Purkinje cell (primary cell): ENCODE data around the gene ACBD4. TPM values are rescaled to one million over a fixed set of nuclear protein-coding genes. Genes with fewer than 3 reads are reported as not detected.

Experiments used
- polyA plus RNA-seq: library from polyadenylated mRNA; unstranded; fragments of >200 nt; fragmentation: Nextera tagmentation; gene quantifications from 2 replicates; pipeline ENCODE4 v1.2.1, GENCODE V29; 2014

Gene ACBD4, protein sequence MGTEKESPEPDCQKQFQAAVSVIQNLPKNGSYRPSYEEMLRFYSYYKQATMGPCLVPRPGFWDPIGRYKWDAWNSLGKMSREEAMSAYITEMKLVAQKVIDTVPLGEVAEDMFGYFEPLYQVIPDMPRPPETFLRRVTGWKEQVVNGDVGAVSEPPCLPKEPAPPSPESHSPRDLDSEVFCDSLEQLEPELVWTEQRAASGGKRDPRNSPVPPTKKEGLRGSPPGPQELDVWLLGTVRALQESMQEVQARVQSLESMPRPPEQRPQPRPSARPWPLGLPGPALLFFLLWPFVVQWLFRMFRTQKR
- polyA plus RNA-seq, result 0.44 TPM in 1 of 2 replicates, not detected in the other

DNA sequence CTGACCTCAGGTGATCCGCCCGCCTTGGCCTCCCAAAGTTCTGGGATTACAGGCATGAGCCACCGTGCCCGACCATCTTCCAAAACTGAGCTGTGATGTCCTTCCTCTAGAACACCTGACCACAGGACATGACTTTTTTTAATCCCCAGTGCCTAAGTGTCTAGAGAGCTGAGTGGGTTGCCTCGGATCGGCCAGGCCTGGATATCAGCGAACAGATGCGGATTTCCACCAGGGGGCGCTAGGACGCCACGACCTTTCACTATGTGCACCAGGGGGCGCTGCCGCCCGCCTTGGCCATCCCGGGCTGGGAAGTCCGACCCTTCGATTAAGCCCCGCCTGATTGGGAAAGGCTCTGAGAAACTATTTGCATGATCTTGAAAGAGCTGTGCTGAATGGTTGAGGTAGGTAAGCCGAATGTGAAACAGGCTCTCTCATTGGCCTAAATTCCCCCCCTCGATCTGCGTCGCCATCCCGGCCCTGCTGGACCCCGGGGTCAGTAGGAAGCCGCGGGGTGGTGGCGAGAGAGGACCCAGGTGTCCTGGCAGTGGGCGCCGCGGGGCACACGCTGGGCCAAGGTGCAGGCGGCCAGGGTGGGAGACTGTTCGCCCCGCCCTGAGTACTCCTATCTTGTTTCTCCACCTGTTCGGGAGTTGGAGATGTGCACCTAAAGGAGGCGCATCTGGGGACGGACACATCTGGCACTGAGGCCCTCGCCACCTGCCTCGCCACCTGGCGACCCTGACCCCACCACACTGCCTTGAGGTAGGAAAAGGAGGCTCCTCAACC is at the start of gene ACBD4:
Gene ACBD4 (plus strand): TSS at position 496 of the 786 bp plus-strand sequence. CDS start 458 bp downstream, outside the sequence.

DNA sequence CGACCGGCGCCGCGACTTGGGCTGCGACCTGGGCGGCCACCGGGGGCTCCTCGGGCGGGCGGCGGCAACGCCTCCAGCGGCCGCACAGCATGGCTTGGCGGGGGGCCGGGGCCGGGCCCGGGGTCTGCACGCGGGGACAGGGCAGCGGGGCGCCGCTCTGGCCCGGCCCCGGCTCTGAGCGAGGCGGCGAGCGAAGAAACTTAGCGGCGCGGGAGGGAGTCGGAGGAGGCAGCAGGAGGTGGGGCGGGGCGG is 3.2 kb upstream of the ACBD4 start, which contains the start of gene PLCD3:
Gene PLCD3 (minus strand): TSS at position 196 of the 252 bp plus-strand sequence. CDS start 105 bp downstream, at position 91.

DNA sequence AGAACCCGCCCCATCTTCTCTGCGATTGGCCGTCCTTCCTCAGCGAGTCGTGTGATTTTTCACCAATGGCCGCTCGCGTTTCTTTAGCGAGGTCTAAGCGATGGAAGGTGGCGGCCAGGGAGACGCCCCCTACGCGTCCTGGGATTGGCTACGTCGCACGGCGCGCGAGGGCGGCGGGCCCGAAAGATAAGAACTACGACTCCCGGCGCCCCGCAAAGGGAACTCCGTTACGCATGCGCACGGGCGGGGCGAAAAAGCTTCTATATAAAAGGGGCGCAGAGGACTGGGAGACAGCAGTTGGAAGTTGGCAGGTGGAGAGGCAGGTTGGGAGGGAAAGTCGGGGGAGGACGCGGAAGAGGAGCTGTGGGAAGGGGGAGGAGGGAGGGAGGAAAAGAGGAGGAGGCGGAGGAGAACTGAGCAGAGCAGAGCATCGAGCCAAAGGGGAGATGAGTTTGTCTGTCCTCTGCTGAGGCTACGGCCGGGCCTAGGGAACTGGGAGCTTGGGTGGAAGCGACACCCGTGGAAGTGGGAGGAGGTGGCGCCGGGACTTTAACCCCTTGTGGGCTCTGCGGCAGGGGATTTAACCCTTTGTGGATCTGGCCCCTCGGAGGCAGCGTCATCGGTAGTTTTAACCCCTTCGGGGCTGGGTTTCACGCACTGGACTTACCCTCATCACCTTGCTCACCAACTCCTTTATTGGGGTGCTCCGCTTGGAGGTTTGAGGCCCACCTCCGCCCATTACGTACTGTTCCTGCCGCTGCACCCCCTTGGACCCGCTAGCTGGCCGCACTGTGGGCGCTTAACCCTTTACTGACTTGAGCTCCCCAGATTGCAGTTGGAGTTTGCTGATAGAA is 12.9 kb downstream of the ACBD4 start, which contains the start of gene HEXIM1:
Gene HEXIM1 (plus strand): TSS at position 293 of the 854 bp plus-strand sequence. CDS start 716 bp downstream, outside the sequence.

GRCh38 chr17:45161288-45162024 is 26.0 kb downstream of the ACBD4 start, which contains the start of gene HEXIM2:
HEXIM2 (plus strand) TSS chr17:45161875; CDS start chr17:45162794, 919 bp downstream.

Other genes starting within 250 kb of the ACBD4 start
- 40.3 and 51.8 TPM in 2 replicates for gene EFTUD2, start 236.2 kb upstream of the ACBD4 start, polyA plus RNA-seq
- gene GFAP, start 220.2 kb upstream of the ACBD4 start, polyA plus RNA-seq, result 9.4 and 14.4 TPM in 2 replicates
- not detected in 2 replicates for gene KIF18B, start 187.9 kb upstream of the ACBD4 start, polyA plus RNA-seq
- not detected in 2 replicates for gene C1QL1, start 167.4 kb upstream of the ACBD4 start, polyA plus RNA-seq
- 21.0 and 30.2 TPM in 2 replicates for gene DCAKD, start 84.1 kb upstream of the ACBD4 start, polyA plus RNA-seq
- 282 and 496 TPM in 2 replicates for gene NMT1, start 74.4 kb upstream of the ACBD4 start, polyA plus RNA-seq
- gene PLCD3, start 3.2 kb upstream of the ACBD4 start, polyA plus RNA-seq, result 0.31 and 0.71 TPM in 2 replicates
- 6.0 and 6.7 TPM in 2 replicates for gene HEXIM1, start 12.8 kb downstream of the ACBD4 start, polyA plus RNA-seq
- 0.27 and 2.9 TPM in 2 replicates for gene HEXIM2, start 26.2 kb downstream of the ACBD4 start, polyA plus RNA-seq
- gene FMNL1, start 86.2 kb downstream of the ACBD4 start, polyA plus RNA-seq, result 2.4 and 4.0 TPM in 2 replicates
- not detected in 2 replicates for gene SPATA32, start 126.4 kb downstream of the ACBD4 start, polyA plus RNA-seq
- not detected in 2 replicates for gene MAP3K14, start 181.3 kb downstream of the ACBD4 start, polyA plus RNA-seq